22Rv1 (cell line): ENCODE data around the gene GNB1L.

Experiments used
- H3K27ac ChIP-seq: fragments of 450-650 bp; 2 replicates; pipeline ENCODE4 v1.5.1; 2017
- CTCF ChIP-seq: fragments of 450-650 bp; IDR thresholded peaks from 2 replicates; pipeline ENCODE4 v1.5.1; 2017; ENCODE audit warnings: mild to moderate bottlenecking
- ZFX ChIP-seq: fragments of 450-650 bp; IDR thresholded peaks from 2 replicates; pipeline ENCODE4 v1.6.1; 2017; ENCODE audit warnings: antibody characterized with exemption, borderline replicate concordance

GNB1L gene

GRCh38 chr22:19873960-19874306, 19.3 kb upstream of the GNB1L start:
- TF ChIP-seq ZFX = no peak
- H3K27ac ChIP-seq = 0 out of 2 replicates have a peak overlapping the region, but pooled peaks have one; percentile 12

GRCh38 chr22:19873138-19873959, 18.7 kb upstream of the GNB1L start:
- no peak for TF ChIP-seq ZFX
- TF ChIP-seq CTCF = no peak
- no peak overlapping the region for H3K27ac ChIP-seq

- no peak for TF ChIP-seq ZFX
- no peak for TF ChIP-seq CTCF
- H3K27ac ChIP-seq = no peak overlapping the region
These were observed 18.1 kb upstream of the GNB1L start for GRCh38 chr22:19872779-19873137.

- no peak for TF ChIP-seq ZFX
- no peak for TF ChIP-seq CTCF
- no peak overlapping the region for H3K27ac ChIP-seq
These were observed 17.4 kb upstream of the GNB1L start for GRCh38 chr22:19871845-19872778.

GRCh38 chr22:19871023-19871844, 16.6 kb upstream of the GNB1L start:
- TF ChIP-seq ZFX (no peak), CTCF (no peak)
- no peak overlapping the region for H3K27ac ChIP-seq

GRCh38 chr22:19870153-19871022, 15.7 kb upstream of the GNB1L start:
- H3K27ac ChIP-seq = no peak overlapping the region
- TF ChIP-seq CTCF (no peak), ZFX (no peak)
